ENCODE data around the gene LHFPL3.

LHFPL3 gene

GRCh38 chr7:104789780-104790179 is 461.4 kb downstream of the LHFPL3 start:
- no peaks in the 10 kb centered on the region for H3K36me3 Mint-ChIP-seq (ENCODE audit: low read depth)
- H3K27ac Mint-ChIP-seq: no peak overlapping the region
- H3K4me3 Mint-ChIP-seq: no peak overlapping the region
- no peaks in the 10 kb centered on the region for H3K4me1 Mint-ChIP-seq (ENCODE audit: low read depth)
- H3K9me3 Mint-ChIP-seq: no peaks in the 10 kb centered on the region
- peaks cover 15% of the 10 kb centered on the region for H3K27me3 Mint-ChIP-seq (ENCODE audit: low read depth)

DNA sequence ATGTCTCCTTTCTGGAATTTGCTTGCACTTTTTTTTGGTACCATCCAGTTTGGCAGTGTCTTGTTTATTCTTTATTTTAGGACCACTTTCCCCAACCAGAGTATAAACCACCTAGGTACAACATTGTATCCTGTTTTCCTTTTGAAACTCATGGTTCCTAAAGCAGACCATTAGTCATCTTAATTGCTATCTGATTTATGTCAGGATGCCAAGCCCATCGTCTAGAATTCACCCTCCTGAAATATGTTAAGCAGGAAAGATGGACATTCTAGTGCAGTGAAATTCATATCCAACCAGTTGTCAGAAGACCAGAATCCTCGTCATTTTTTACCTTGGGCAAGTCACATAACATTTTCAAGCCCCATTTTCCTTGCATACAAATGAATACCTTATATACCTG is 462.0 kb downstream of the LHFPL3 start:
- no peak overlapping the region for H3K27ac Mint-ChIP-seq
- no peak overlapping the region for H3K4me3 Mint-ChIP-seq
- peaks cover 15% of the 10 kb centered on the region for H3K27me3 Mint-ChIP-seq (ENCODE audit: low read depth)
- H3K4me1 Mint-ChIP-seq (ENCODE audit: low read depth): no peaks in the 10 kb centered on the region
- H3K36me3 Mint-ChIP-seq (ENCODE audit: low read depth): no peaks in the 10 kb centered on the region
- H3K9me3 Mint-ChIP-seq: no peaks in the 10 kb centered on the region

- Mint-ChIP-seq H3K4me1 (ENCODE audit: low read depth) (no peaks in the 10 kb centered on the region), H3K4me3 (no peak overlapping the region), H3K27me3 (ENCODE audit: low read depth) (peaks cover 10% of the 10 kb centered on the region), H3K9me3 (no peaks in the 10 kb centered on the region), H3K36me3 (ENCODE audit: low read depth) (no peaks in the 10 kb centered on the region), H3K27ac (no peak overlapping the region)
Measured at GRCh38 chr7:104791080-104791479, 462.7 kb downstream of the LHFPL3 start.

GRCh38 chr7:104793066-104793465 is 464.7 kb downstream of the LHFPL3 start:
- peaks cover 10% of the 10 kb centered on the region for H3K27me3 Mint-ChIP-seq (ENCODE audit: low read depth)
- H3K36me3 Mint-ChIP-seq (ENCODE audit: low read depth): no peaks in the 10 kb centered on the region
- H3K27ac Mint-ChIP-seq: no peak overlapping the region
- H3K4me3 Mint-ChIP-seq: no peak overlapping the region
- no peaks in the 10 kb centered on the region for H3K4me1 Mint-ChIP-seq (ENCODE audit: low read depth)
- H3K9me3 Mint-ChIP-seq: no peaks in the 10 kb centered on the region

DNA sequence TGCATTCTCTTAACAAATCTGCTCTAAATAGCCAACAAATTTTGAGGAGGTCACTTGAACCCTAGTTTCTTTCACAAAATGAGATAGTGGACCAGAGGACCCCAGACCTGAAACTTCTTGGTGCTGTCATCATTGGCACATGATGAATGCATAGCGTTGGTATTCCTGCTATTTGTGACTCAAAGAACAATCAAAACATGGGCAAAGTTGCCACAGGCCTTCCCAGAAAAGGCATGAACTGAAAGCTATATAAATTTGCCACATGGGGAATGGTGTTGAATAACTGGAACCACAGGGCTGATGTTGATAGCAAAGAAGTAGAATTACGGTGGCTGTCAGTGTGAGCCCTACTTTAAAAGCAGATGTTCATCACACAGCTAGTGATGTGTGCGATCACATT is 465.8 kb downstream of the LHFPL3 start:
- H3K27me3 Mint-ChIP-seq (ENCODE audit: low read depth): peaks cover 10% of the 10 kb centered on the region
- H3K4me1 Mint-ChIP-seq (ENCODE audit: low read depth): no peaks in the 10 kb centered on the region
- H3K27ac Mint-ChIP-seq: no peak overlapping the region
- no peak overlapping the region for H3K4me3 Mint-ChIP-seq
- no peaks in the 10 kb centered on the region for H3K9me3 Mint-ChIP-seq
- H3K36me3 Mint-ChIP-seq (ENCODE audit: low read depth): no peaks in the 10 kb centered on the region

DNA sequence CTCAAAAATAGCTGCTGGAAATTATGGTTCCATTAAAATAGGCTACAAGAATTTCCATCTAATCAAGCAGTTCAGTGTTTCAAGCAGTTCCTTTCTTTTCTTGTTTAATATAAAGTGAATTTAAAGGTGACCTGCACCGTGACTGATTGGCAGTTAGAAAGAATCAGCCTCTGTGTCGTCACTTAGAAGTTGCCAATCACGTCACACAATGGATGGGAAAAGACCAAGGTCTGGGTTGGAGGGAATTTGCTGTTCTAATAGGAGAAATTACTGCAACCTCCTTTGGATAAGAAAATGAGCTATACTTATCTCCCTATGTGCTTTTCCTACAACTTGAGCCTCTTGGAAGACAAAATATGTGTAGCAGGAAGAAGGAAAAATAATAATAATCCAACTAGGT is 466.2 kb downstream of the LHFPL3 start:
- no peaks in the 10 kb centered on the region for H3K36me3 Mint-ChIP-seq (ENCODE audit: low read depth)
- H3K9me3 Mint-ChIP-seq: no peaks in the 10 kb centered on the region

GRCh38 chr7:104795086-104795485 is 466.7 kb downstream of the LHFPL3 start:
- no peak overlapping the region for H3K27ac Mint-ChIP-seq
- no peaks in the 10 kb centered on the region for H3K9me3 Mint-ChIP-seq
- no peaks in the 10 kb centered on the region for H3K36me3 Mint-ChIP-seq (ENCODE audit: low read depth)
- no peaks in the 10 kb centered on the region for H3K4me1 Mint-ChIP-seq (ENCODE audit: low read depth)
- H3K4me3 Mint-ChIP-seq: no peak overlapping the region
- H3K27me3 Mint-ChIP-seq (ENCODE audit: low read depth): peaks cover 9% of the 10 kb centered on the region

More for the DNA sequence above, 466.2 kb downstream of the LHFPL3 start:
- no peak overlapping the region for H3K4me3 Mint-ChIP-seq
- H3K4me1 Mint-ChIP-seq (ENCODE audit: low read depth): no peaks in the 10 kb centered on the region
- H3K27me3 Mint-ChIP-seq (ENCODE audit: low read depth): peaks cover 11% of the 10 kb centered on the region
- no peak overlapping the region for H3K27ac Mint-ChIP-seq

DNA sequence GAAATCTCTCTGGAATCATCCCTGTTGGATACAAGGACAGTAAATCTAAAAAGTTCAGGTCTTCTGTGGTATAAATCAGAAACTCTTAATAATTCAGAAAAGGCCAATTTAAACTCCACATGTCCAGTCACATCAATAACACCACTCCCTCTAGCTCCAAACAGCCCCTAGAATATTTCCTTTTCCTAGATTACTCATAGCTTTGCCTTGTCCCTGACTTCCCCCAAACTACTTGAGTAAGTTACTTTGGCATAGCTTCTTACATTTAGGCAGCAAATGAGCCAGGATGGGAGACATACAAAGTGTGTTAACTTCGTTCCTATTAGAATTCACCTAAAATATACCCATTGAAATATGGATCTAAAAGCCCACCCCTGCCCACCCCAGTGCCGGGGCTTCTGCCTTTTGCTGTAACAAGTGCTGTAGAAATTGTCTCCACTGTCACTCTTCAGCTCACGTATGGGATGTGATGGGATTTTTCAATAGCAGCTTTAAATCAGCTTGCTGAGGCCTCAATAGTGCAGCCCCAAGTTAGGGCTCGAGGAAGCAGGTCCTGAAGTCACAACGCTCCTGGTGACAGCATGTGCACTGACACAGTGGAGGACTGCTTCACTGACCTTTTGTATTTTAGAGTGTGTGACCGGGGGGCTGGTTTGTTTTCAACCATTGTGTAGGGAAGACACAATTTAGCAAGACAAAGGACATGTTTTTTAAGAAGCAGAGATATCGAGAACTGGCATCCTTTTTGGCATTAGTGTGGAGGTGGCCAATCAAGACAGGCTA is 467.4 kb downstream of the LHFPL3 start:
- Mint-ChIP-seq H3K4me3 (no peak overlapping the region), H3K27ac (no peak overlapping the region), H3K36me3 (ENCODE audit: low read depth) (no peaks in the 10 kb centered on the region), H3K27me3 (ENCODE audit: low read depth) (peaks cover 5% of the 10 kb centered on the region), H3K4me1 (ENCODE audit: low read depth) (no peaks in the 10 kb centered on the region), H3K9me3 (no peaks in the 10 kb centered on the region)

GRCh38 chr7:104800307-104800706 is 471.9 kb downstream of the LHFPL3 start:
- no peak overlapping the region for H3K27ac Mint-ChIP-seq
- H3K36me3 Mint-ChIP-seq (ENCODE audit: low read depth): no peaks in the 10 kb centered on the region
- H3K9me3 Mint-ChIP-seq: no peaks in the 10 kb centered on the region
- peaks cover 14% of the 10 kb centered on the region for H3K27me3 Mint-ChIP-seq (ENCODE audit: low read depth)
- H3K4me3 Mint-ChIP-seq: no peak overlapping the region
- no peaks in the 10 kb centered on the region for H3K4me1 Mint-ChIP-seq (ENCODE audit: low read depth)

GRCh38 chr7:104801022-104801421 is 472.6 kb downstream of the LHFPL3 start:
- Mint-ChIP-seq H3K4me1 (ENCODE audit: low read depth) (no peaks in the 10 kb centered on the region), H3K27ac (no peak overlapping the region), H3K27me3 (ENCODE audit: low read depth) (peaks cover 14% of the 10 kb centered on the region), H3K36me3 (ENCODE audit: low read depth) (no peaks in the 10 kb centered on the region), H3K9me3 (no peaks in the 10 kb centered on the region), H3K4me3 (no peak overlapping the region)

DNA sequence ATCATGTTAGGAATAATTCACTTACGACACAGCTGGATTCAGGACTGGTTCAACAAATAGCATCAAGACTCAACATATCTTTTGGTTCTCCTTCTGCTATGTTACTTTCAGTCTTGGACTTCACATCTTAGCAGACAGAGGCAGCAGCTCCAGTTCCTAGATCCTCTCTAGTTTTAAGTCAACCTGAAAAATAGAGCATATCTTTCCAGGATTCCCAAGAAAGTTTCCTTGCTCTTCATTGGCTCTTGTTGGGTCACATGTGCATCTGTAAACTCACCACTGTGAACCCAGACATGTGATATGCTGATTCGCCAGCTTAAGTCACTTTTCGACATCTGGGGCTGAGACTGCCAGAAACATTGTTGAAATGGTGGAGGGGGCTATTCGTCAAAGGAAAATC is 475.5 kb downstream of the LHFPL3 start:
- H3K27me3 Mint-ChIP-seq (ENCODE audit: low read depth): peaks cover 14% of the 10 kb centered on the region
- no peak overlapping the region for H3K27ac Mint-ChIP-seq
- H3K9me3 Mint-ChIP-seq: no peaks in the 10 kb centered on the region
- no peak overlapping the region for H3K4me3 Mint-ChIP-seq
- no peaks in the 10 kb centered on the region for H3K36me3 Mint-ChIP-seq (ENCODE audit: low read depth)
- no peaks in the 10 kb centered on the region for H3K4me1 Mint-ChIP-seq (ENCODE audit: low read depth)

DNA sequence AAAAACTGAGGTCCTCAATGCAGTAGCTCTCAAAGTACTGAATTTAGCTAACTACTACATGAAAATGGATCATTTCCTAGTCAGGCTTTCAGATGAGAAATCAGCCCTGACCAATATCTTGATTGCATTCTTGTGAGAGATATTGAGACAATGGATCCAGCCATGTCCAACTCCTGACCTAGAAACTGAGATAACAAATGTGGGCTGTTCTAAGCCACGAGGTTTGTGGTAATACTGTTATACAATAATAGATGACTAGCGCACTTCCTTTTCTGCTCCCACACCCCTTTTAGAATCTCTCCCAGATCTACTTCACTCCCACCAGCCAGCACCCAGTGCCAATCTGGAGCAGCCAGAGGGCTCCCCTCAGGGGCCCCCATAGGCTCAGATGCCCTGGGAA is 476.3 kb downstream of the LHFPL3 start:
- Mint-ChIP-seq H3K27me3 (ENCODE audit: low read depth) (peaks cover 10% of the 10 kb centered on the region), H3K9me3 (no peaks in the 10 kb centered on the region), H3K27ac (no peak overlapping the region), H3K4me1 (ENCODE audit: low read depth) (no peaks in the 10 kb centered on the region), H3K36me3 (ENCODE audit: low read depth) (no peaks in the 10 kb centered on the region), H3K4me3 (no peak overlapping the region)

GRCh38 chr7:104805449-104806317 is 477.3 kb downstream of the LHFPL3 start:
- Mint-ChIP-seq H3K36me3 (ENCODE audit: low read depth) (no peaks in the 10 kb centered on the region), H3K4me3 (no peak overlapping the region), H3K27ac (no peak overlapping the region), H3K9me3 (no peaks in the 10 kb centered on the region), H3K27me3 (ENCODE audit: low read depth) (peaks cover 16% of the 10 kb centered on the region), H3K4me1 (ENCODE audit: low read depth) (no peaks in the 10 kb centered on the region)

DNA sequence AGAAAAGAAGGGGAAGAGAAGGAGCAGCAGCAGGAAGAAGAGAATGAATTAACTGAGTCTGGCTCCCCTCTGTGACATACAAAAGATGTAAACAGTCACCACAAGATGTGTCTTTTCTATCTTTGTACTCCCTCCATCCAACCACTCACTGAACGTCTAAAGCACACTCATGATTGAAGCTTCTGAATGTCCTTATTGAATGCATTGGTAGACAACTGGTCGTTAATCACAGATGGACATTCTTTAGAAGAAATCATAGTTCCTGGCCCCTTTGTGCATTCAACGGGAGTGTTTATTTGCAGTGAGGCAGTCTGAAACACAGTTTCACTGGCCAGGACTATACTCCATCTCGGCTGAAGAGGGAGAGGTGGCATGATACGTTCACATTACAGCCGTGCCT is 479.3 kb downstream of the LHFPL3 start:
- no peak overlapping the region for H3K4me3 Mint-ChIP-seq
- no peaks in the 10 kb centered on the region for H3K36me3 Mint-ChIP-seq (ENCODE audit: low read depth)

DNA sequence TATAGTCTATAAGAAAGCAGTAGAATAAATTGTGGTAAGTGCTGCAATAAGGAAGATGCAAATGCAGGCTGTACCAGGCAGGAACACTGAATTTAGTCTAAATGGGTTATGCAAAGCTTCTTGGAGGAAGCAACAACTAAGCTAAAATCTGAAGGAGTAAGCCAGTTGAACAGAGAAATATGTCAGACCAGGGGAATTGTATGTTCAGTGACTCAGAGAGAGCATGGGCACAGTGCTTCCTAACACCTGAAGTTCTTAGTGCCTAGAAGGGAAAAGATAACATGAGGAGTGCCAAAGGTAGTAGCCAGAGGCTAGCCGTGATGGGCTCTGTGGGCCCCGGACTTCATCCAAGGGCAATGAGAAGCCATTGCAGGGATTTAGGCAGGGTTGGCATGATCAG is 481.5 kb downstream of the LHFPL3 start:
- no peak overlapping the region for H3K4me3 Mint-ChIP-seq
- H3K27me3 Mint-ChIP-seq (ENCODE audit: low read depth): peaks cover 14% of the 10 kb centered on the region
- H3K27ac Mint-ChIP-seq: no peak overlapping the region
- H3K9me3 Mint-ChIP-seq: no peaks in the 10 kb centered on the region
- no peaks in the 10 kb centered on the region for H3K36me3 Mint-ChIP-seq (ENCODE audit: low read depth)
- no peaks in the 10 kb centered on the region for H3K4me1 Mint-ChIP-seq (ENCODE audit: low read depth)

More for the DNA sequence above, 479.3 kb downstream of the LHFPL3 start:
- no peaks in the 10 kb centered on the region for H3K4me1 Mint-ChIP-seq (ENCODE audit: low read depth)
- H3K27me3 Mint-ChIP-seq (ENCODE audit: low read depth): peaks cover 21% of the 10 kb centered on the region
- no peak overlapping the region for H3K27ac Mint-ChIP-seq
- no peaks in the 10 kb centered on the region for H3K9me3 Mint-ChIP-seq
